ENCODE results near the gene SIRT2. TPM values are rescaled to one million over a fixed set of nuclear protein-coding genes. Genes with fewer than 3 reads are reported as not detected.
"Not testable (repeated sequence)": the region's sequence is repeated elsewhere in the genome, so short reads cannot be mapped to it uniquely, and the experiment has no call there.

SIRT2 gene
- total RNA-seq, 2 donors from 2014 or later = 33.2 to 39.6 TPM

DNA sequence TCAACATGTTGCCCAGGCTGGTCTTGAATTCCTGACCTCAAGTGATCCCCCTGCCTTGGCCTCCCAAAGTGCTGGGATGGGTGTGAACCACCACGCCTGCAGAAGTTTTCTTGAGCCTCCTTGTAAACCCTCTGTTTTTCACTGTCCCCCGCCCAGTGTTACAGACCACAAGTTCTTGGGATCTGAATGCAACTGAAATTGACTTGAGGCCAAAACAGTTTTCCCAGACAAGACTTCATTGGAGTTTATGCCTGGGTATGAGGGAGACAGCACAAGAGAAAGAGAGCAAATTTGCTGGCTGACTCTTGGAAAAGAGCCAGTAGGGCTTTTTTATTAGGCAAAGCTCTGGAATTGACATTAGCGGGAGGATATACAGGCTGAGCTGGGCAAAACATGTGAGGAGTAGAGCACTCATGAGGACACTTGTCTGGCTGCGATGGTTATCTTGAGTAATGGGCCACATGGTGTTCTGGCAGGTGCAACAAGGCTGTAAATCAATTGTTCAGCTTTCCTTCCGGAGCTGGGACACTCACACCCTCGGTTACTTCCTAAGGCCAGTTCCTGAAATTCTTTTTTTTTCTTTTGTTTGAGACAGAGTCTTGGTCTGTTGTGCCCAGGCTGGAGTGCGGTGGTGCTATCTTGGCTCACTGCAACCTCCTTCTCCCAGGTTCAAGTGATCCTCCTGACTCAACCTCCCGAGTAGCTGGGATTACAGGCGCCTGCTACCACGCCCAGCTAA is 36.9 kb downstream of the SIRT2 start:
- WGBS, 2 donors = 37 to 40% methylated on average over 10 of the region's 10 CpGs
- ATAC-seq = peak; percentile 88

DNA sequence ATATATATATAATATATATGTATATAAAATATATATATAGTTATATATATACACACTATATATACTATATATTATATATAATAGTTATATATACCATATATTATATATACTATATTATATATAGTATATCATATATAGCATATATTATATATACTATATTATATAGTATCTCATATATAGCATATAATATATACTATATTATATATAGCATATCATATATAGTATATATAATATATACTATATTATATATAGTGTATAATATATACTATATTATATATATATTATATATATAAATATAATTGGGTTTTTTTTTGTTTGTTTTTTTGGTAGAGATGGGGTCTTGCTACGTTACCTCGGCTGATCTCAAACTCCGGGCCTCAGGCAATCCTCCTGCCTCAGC is 38.0 kb downstream of the SIRT2 start:
- intact Hi-C loops (cut with DNase I) = no loop called here
- Histone ChIP-seq H3K27ac (peak overlapping the region in 3 of 4 donors; percentile 73 to 88 (median 78)), H3K4me1 (peaks cover 31% of the 10 kb centered on the region), H3K27me3 (no peaks in the 10 kb centered on the region), H3K9me3 (no peaks in the 10 kb centered on the region), H3K4me3 (no peak overlapping the region), H3K36me3 (replicated peaks in 1 of 2; ENCODE audit: insufficient read depth in 1 of 2, low read depth in 2 of 2) (no peaks in the 10 kb centered on the region)
- no peak for DNase-seq
- 93 to 95% methylated on average over 3 of the region's 3 CpGs for WGBS, 2 donors
- no peak for TF ChIP-seq POLR2A (IDR thresholded peaks at IDR 0.05)
- TF ChIP-seq, protein P1, sequence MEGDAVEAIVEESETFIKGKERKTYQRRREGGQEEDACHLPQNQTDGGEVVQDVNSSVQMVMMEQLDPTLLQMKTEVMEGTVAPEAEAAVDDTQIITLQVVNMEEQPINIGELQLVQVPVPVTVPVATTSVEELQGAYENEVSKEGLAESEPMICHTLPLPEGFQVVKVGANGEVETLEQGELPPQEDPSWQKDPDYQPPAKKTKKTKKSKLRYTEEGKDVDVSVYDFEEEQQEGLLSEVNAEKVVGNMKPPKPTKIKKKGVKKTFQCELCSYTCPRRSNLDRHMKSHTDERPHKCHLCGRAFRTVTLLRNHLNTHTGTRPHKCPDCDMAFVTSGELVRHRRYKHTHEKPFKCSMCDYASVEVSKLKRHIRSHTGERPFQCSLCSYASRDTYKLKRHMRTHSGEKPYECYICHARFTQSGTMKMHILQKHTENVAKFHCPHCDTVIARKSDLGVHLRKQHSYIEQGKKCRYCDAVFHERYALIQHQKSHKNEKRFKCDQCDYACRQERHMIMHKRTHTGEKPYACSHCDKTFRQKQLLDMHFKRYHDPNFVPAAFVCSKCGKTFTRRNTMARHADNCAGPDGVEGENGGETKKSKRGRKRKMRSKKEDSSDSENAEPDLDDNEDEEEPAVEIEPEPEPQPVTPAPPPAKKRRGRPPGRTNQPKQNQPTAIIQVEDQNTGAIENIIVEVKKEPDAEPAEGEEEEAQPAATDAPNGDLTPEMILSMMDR (IDR thresholded peaks at IDR 0.05) = no peak
- no peak for ATAC-seq

More for the DNA sequence above, 36.9 kb downstream of the SIRT2 start:
- Histone ChIP-seq H3K4me3 (no peak overlapping the region), H3K4me1 (peaks cover 31% of the 10 kb centered on the region), H3K9me3 (no peaks in the 10 kb centered on the region), H3K36me3 (replicated peaks in 1 of 2; ENCODE audit: insufficient read depth in 1 of 2, low read depth in 2 of 2) (no peaks in the 10 kb centered on the region), H3K27me3 (no peaks in the 10 kb centered on the region), H3K27ac (peak overlapping the region; percentile 41 to 88 (median 76))
- TF ChIP-seq, protein P1 (IDR thresholded peaks at IDR 0.05) = no peak
- TF ChIP-seq POLR2A (IDR thresholded peaks at IDR 0.05) = no peak
- intact Hi-C loops (cut with DNase I) = no loop called here
- DNase-seq = peak; percentile 55 to 85 (median 75)

- H3K27ac ChIP-seq; DNase-seq; H3K36me3 ChIP-seq (replicated peaks in 1 of 2; ENCODE audit: insufficient read depth in 1 of 2, low read depth in 2 of 2); H3K4me3 ChIP-seq; intact Hi-C loops (cut with DNase I); ATAC-seq; H3K9me3 ChIP-seq; H3K27me3 ChIP-seq: not testable (repeated sequence)
- H3K4me1 ChIP-seq = peaks cover 24% of the 10 kb centered on the region
- WGBS, 2 donors = 76 to 77% methylated on average over 21 of the region's 21 CpGs
These were observed 39.7 kb downstream of the SIRT2 start for GRCh38 chr19:38859631-38860204.

GRCh38 chr19:38856813-38857212 is 42.6 kb downstream of the SIRT2 start:
- no peak overlapping the region for H3K4me3 ChIP-seq
- peaks cover 10% of the 10 kb centered on the region for H3K4me1 ChIP-seq
- H3K27me3 ChIP-seq = no peaks in the 10 kb centered on the region
- peak overlapping the region in 1 of 4 donors; percentile 28 for H3K27ac ChIP-seq
- intact Hi-C loops (cut with DNase I) = no loop called here
- no peak for DNase-seq
- ATAC-seq = no peak
- 88 to 91% methylated on average over 3 of the region's 3 CpGs for WGBS, 2 donors
- TF ChIP-seq, protein P1 (IDR thresholded peaks at IDR 0.05) = no peak
- no peak for TF ChIP-seq POLR2A (IDR thresholded peaks at IDR 0.05)
- H3K9me3 ChIP-seq = no peaks in the 10 kb centered on the region
- H3K36me3 ChIP-seq (replicated peaks in 1 of 2; ENCODE audit: insufficient read depth in 1 of 2, low read depth in 2 of 2) = no peaks in the 10 kb centered on the region

- DNase-seq, ATAC-seq: not testable (repeated sequence)
- WGBS, 2 donors = 95 to 98% methylated on average over 7 to 11 of the region's 37 CpGs
These were observed 43.7 kb downstream of the SIRT2 start for GRCh38 chr19:38855751-38856150.

GRCh38 chr19:38854961-38855360 is 44.5 kb downstream of the SIRT2 start:
- ATAC-seq; H3K4me3 ChIP-seq; intact Hi-C loops (cut with DNase I); DNase-seq; H3K27ac ChIP-seq; H3K27me3 ChIP-seq; H3K9me3 ChIP-seq; H3K36me3 ChIP-seq (replicated peaks in 1 of 2; ENCODE audit: insufficient read depth in 1 of 2, low read depth in 2 of 2): not testable (repeated sequence)
- H3K4me1 ChIP-seq = peaks cover 17% of the 10 kb centered on the region
- 80 to 81% methylated on average over 3 of the region's 3 CpGs for WGBS, 2 donors

More at GRCh38 chr19:38855751-38856150, 43.7 kb downstream of the SIRT2 start:
- H3K4me1 ChIP-seq = peaks cover 16% of the 10 kb centered on the region
- H3K4me3 ChIP-seq; H3K27ac ChIP-seq; intact Hi-C loops (cut with DNase I); H3K9me3 ChIP-seq; H3K27me3 ChIP-seq; H3K36me3 ChIP-seq (replicated peaks in 1 of 2; ENCODE audit: insufficient read depth in 1 of 2, low read depth in 2 of 2): not testable (repeated sequence)

All from body of pancreas (tissue), 4 donors.